ENCODE data around the gene CARD19. TPM values are rescaled to one million over a fixed set of nuclear protein-coding genes. Genes with fewer than 3 reads are reported as not detected.
A peak's percentile ranks its signal among the peaks of the same experiment; 100 is the strongest.

The CARD19 gene
- total RNA-seq, 4 donors from 2014 or later, result 37.0 to 61.8 (median 49.1) TPM

GRCh38 chr9:93093877-93094657 is 1.9 kb upstream of the CARD19 start:
- H3K4me1 ChIP-seq, result peaks cover 32 to 51% of the 10 kb centered on the region in 2 donors
- intact Hi-C loops (cut with DNase I), result no loop called here
- no peak for DNase-seq
- TF ChIP-seq CTCF (IDR thresholded peaks at IDR 0.05), result no peak
- TF ChIP-seq POLR2A (IDR thresholded peaks at IDR 0.05), result no peak
- no peaks in the 10 kb centered on the region for H3K36me3 ChIP-seq
- H3K9me3 ChIP-seq, result no peaks in the 10 kb centered on the region
- H3K27ac ChIP-seq, result peak overlapping the region; percentile 92 to 94 (median 93)
- 62 to 73% methylated on average over 5 to 6 of the region's 7 CpGs for WGBS, 2 donors
- no peaks in the 10 kb centered on the region for H3K27me3 ChIP-seq
- H3K4me3 ChIP-seq (replicated peaks in 1 of 3), result no peak overlapping the region

GRCh38 chr9:93094658-93095204 is 1.3 kb upstream of the CARD19 start:
- no peaks in the 10 kb centered on the region for H3K36me3 ChIP-seq
- no peak for TF ChIP-seq CTCF (IDR thresholded peaks at IDR 0.05)
- TF ChIP-seq POLR2A (IDR thresholded peaks at IDR 0.05), result no peak
- intact Hi-C loops (cut with DNase I), result no loop called here
- no peaks in the 10 kb centered on the region for H3K9me3 ChIP-seq
- peaks cover 32 to 57% of the 10 kb centered on the region in 2 donors for H3K4me1 ChIP-seq
- DNase-seq, result peak; percentile 58 to 60
- no peaks in the 10 kb centered on the region for H3K27me3 ChIP-seq
- H3K4me3 ChIP-seq (replicated peaks in 1 of 3), result peak overlapping the region in 1 of 3 donors; percentile 28
- WGBS, 2 donors, result 51 to 63% methylated on average over 10 to 11 of the region's 11 CpGs
- H3K27ac ChIP-seq, result peak overlapping the region; percentile 92 to 94 (median 93)

- intact Hi-C loops (cut with DNase I), result no loop called here
- Histone ChIP-seq H3K27ac (peak overlapping the region; percentile 92 to 94 (median 94)), H3K4me1 (peaks cover 32 to 59% of the 10 kb centered on the region in 2 donors), H3K36me3 (no peaks in the 10 kb centered on the region), H3K9me3 (no peaks in the 10 kb centered on the region), H3K27me3 (no peaks in the 10 kb centered on the region), H3K4me3 (replicated peaks in 1 of 3) (peak overlapping the region in 1 of 3 donors; percentile 92)
- DNase-seq, result peak; percentile 100
- WGBS, 2 donors, result 8 to 32% methylated on average over 13 of the region's 95 CpGs
- TF ChIP-seq CTCF (IDR thresholded peaks at IDR 0.05), result no peak
- TF ChIP-seq POLR2A (IDR thresholded peaks at IDR 0.05), result peak; percentile 45 to 82
These were observed 549 bp upstream of the CARD19 start for GRCh38 chr9:93095205-93096130.

GRCh38 chr9:93096811-93097382 is 880 bp downstream of the CARD19 start:
- Histone ChIP-seq H3K4me3 (replicated peaks in 1 of 3) (peak overlapping the region; percentile 77 to 96 (median 92)), H3K27me3 (no peaks in the 10 kb centered on the region), H3K27ac (peak overlapping the region; percentile 78 to 94 (median 80)), H3K36me3 (no peaks in the 10 kb centered on the region), H3K9me3 (no peaks in the 10 kb centered on the region), H3K4me1 (peaks cover 32 to 59% of the 10 kb centered on the region in 2 donors)
- TF ChIP-seq CTCF (IDR thresholded peaks at IDR 0.05) (no peak), POLR2A (IDR thresholded peaks at IDR 0.05) (no peak)
- intact Hi-C loops (cut with DNase I), result no loop called here
- no peak for DNase-seq
- WGBS, 2 donors, result 8 to 46% methylated on average over 5 to 8 of the region's 16 CpGs
